ENCODE measurements around the gene SLC22A23. TPM values are rescaled to one million over a fixed set of nuclear protein-coding genes. Genes with fewer than 3 reads are reported as not detected.

The SLC22A23 gene
- total RNA-seq, 1 donor, result 18.1 TPM

- no peak for DNase-seq (ENCODE audit: insufficient read length, low spot score, missing footprints)
- Histone ChIP-seq H3K9me3 (ENCODE audit: low read depth, low read length) (no peaks in the 10 kb centered on the region), H3K4me1 (ENCODE audit: insufficient read depth, low read length) (peaks cover 36% of the 10 kb centered on the region), H4K20me1 (ENCODE audit: insufficient read depth, low read length) (no peaks in the 10 kb centered on the region), H2AFZ (ENCODE audit: low read length) (no peak overlapping the region), H3K79me2 (ENCODE audit: insufficient read depth, low read length) (no peaks in the 10 kb centered on the region), H3K36me3 (ENCODE audit: insufficient read depth, low read length) (no peaks in the 10 kb centered on the region), H3K4me2 (ENCODE audit: insufficient read depth, low read length) (no peak overlapping the region), H3K27ac (ENCODE audit: low read depth, low read length) (no peak overlapping the region), H3K4me3 (ENCODE audit: insufficient read depth, low read length) (no peak overlapping the region), H3K27me3 (ENCODE audit: insufficient read depth, low read length) (no peaks in the 10 kb centered on the region)
- TF ChIP-seq, protein P1, sequence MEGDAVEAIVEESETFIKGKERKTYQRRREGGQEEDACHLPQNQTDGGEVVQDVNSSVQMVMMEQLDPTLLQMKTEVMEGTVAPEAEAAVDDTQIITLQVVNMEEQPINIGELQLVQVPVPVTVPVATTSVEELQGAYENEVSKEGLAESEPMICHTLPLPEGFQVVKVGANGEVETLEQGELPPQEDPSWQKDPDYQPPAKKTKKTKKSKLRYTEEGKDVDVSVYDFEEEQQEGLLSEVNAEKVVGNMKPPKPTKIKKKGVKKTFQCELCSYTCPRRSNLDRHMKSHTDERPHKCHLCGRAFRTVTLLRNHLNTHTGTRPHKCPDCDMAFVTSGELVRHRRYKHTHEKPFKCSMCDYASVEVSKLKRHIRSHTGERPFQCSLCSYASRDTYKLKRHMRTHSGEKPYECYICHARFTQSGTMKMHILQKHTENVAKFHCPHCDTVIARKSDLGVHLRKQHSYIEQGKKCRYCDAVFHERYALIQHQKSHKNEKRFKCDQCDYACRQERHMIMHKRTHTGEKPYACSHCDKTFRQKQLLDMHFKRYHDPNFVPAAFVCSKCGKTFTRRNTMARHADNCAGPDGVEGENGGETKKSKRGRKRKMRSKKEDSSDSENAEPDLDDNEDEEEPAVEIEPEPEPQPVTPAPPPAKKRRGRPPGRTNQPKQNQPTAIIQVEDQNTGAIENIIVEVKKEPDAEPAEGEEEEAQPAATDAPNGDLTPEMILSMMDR (IDR thresholded peaks at IDR 0.05; ENCODE audit: extremely low read depth, low read depth, low read length), result no peak
These were observed 107.2 kb downstream of the SLC22A23 start for GRCh38 chr6:3349388-3350251.

DNA sequence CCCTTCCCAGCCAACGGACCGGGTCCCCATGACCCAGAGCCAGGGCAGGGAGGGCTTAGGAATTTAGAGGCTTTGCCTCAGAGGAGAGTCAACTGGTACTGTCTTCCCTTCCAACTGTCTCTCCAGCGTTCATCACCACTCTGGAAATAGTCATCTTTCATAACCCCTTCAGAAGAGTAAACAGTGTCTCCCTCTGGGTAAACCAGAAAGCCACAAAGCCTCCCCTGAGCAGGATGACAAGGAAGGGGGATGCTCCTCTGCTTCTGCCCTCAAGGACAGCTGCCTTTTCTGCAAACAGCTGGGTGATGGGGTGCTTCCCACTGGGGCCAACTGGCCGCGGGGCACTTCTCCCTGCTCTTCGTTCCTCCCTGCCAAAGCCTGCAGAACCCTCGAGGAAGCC is 108.0 kb downstream of the SLC22A23 start:
- Histone ChIP-seq H3K27ac (ENCODE audit: low read depth, low read length) (no peak overlapping the region), H2AFZ (ENCODE audit: low read length) (no peak overlapping the region), H3K27me3 (ENCODE audit: insufficient read depth, low read length) (no peaks in the 10 kb centered on the region), H3K79me2 (ENCODE audit: insufficient read depth, low read length) (no peaks in the 10 kb centered on the region), H3K36me3 (ENCODE audit: insufficient read depth, low read length) (no peaks in the 10 kb centered on the region), H3K4me2 (ENCODE audit: insufficient read depth, low read length) (no peak overlapping the region), H3K9me3 (ENCODE audit: low read depth, low read length) (no peaks in the 10 kb centered on the region), H4K20me1 (ENCODE audit: insufficient read depth, low read length) (no peaks in the 10 kb centered on the region), H3K4me1 (ENCODE audit: insufficient read depth, low read length) (peaks cover 36% of the 10 kb centered on the region), H3K4me3 (ENCODE audit: insufficient read depth, low read length) (no peak overlapping the region)
- no peak for DNase-seq (ENCODE audit: insufficient read length, low spot score, missing footprints)
- TF ChIP-seq, protein P1 (IDR thresholded peaks at IDR 0.05; ENCODE audit: extremely low read depth, low read depth, low read length), result no peak

- no peak overlapping the region for H3K4me2 ChIP-seq (ENCODE audit: insufficient read depth, low read length)
- DNase-seq (ENCODE audit: insufficient read length, low spot score, missing footprints), result no peak
- H3K36me3 ChIP-seq (ENCODE audit: insufficient read depth, low read length), result no peaks in the 10 kb centered on the region
- peaks cover 36% of the 10 kb centered on the region for H3K4me1 ChIP-seq (ENCODE audit: insufficient read depth, low read length)
- no peaks in the 10 kb centered on the region for H3K9me3 ChIP-seq (ENCODE audit: low read depth, low read length)
- H4K20me1 ChIP-seq (ENCODE audit: insufficient read depth, low read length), result no peaks in the 10 kb centered on the region
- no peaks in the 10 kb centered on the region for H3K27me3 ChIP-seq (ENCODE audit: insufficient read depth, low read length)
- TF ChIP-seq, protein P1 (IDR thresholded peaks at IDR 0.05; ENCODE audit: extremely low read depth, low read depth, low read length), result no peak
- H2AFZ ChIP-seq (ENCODE audit: low read length), result no peak overlapping the region
- no peak overlapping the region for H3K27ac ChIP-seq (ENCODE audit: low read depth, low read length)
- no peak overlapping the region for H3K4me3 ChIP-seq (ENCODE audit: insufficient read depth, low read length)
- peaks cover 4% of the 10 kb centered on the region for H3K79me2 ChIP-seq (ENCODE audit: insufficient read depth, low read length)
These were observed 109.0 kb downstream of the SLC22A23 start for GRCh38 chr6:3347826-3348225.

- Histone ChIP-seq H4K20me1 (ENCODE audit: insufficient read depth, low read length) (no peaks in the 10 kb centered on the region), H3K27me3 (ENCODE audit: insufficient read depth, low read length) (no peaks in the 10 kb centered on the region), H3K79me2 (ENCODE audit: insufficient read depth, low read length) (peaks cover 7% of the 10 kb centered on the region), H3K9me3 (ENCODE audit: low read depth, low read length) (no peaks in the 10 kb centered on the region), H3K4me2 (ENCODE audit: insufficient read depth, low read length) (no peak overlapping the region), H3K4me1 (ENCODE audit: insufficient read depth, low read length) (peaks cover 37% of the 10 kb centered on the region), H3K27ac (ENCODE audit: low read depth, low read length) (no peak overlapping the region), H3K36me3 (ENCODE audit: insufficient read depth, low read length) (no peaks in the 10 kb centered on the region), H2AFZ (ENCODE audit: low read length) (no peak overlapping the region), H3K4me3 (ENCODE audit: insufficient read depth, low read length) (no peak overlapping the region)
- TF ChIP-seq, protein P1 (IDR thresholded peaks at IDR 0.05; ENCODE audit: extremely low read depth, low read depth, low read length), result no peak
- DNase-seq (ENCODE audit: insufficient read length, low spot score, missing footprints), result no peak
These were observed 109.6 kb downstream of the SLC22A23 start for GRCh38 chr6:3347247-3347646.

Measured in osteoblast (primary cell).